Stromal cell of bone marrow (primary cell): ENCODE results near the gene NPTX1.

ENCODE experiments used
- DNase-seq: peaks from one replicate; pipeline ENCODE4 v3.0.0-alpha.2; 2012; ENCODE audit warnings: low read depth

NPTX1 gene

GRCh38 chr17:80443916-80444643, 32.3 kb downstream of the NPTX1 start:
- no peak for DNase-seq

DNA sequence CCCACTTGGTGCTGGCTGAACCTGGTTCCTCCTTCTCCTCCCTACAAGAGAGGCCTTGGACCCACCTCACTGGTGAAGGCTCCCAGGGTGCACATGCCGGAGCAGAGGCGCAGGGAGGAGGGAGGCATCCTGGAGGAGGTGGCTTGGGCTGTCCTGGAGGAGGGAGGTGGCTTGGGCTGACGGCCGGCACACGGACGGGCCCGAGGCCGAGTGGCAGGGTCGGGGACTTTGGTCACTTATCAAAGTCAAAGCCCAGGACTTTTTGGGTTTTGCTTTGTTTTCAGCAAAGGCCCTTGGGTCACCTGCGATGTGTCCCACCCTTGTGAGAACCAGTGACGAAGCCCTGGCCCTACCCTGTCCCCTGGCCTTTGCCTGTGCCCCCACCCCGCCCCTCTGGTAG, 32.9 kb downstream of the NPTX1 start:
- no peak for DNase-seq

DNA sequence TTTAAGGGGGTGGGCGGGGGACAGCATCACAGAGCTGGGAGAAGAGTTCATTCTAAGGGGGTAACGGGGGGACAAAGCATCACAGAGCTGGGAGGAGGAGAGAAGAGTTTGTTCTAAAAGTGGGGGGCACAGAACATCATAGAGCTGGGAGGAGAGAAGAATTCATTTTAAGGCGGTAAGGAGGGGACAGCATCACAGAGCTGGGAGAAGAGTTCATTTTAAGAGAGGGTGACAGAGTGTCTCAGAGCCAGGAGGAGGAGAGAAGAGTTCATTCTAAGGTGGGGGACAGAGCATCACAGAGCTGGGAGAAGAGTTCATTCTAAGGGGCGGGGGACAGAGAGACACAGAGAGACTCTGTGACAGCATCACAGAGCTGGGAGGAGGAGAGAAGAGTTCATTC, 33.6 kb downstream of the NPTX1 start:
- DNase-seq: no peak

GRCh38 chr17:80442323-80442659, 34.1 kb downstream of the NPTX1 start:
- DNase-seq: no peak

DNA sequence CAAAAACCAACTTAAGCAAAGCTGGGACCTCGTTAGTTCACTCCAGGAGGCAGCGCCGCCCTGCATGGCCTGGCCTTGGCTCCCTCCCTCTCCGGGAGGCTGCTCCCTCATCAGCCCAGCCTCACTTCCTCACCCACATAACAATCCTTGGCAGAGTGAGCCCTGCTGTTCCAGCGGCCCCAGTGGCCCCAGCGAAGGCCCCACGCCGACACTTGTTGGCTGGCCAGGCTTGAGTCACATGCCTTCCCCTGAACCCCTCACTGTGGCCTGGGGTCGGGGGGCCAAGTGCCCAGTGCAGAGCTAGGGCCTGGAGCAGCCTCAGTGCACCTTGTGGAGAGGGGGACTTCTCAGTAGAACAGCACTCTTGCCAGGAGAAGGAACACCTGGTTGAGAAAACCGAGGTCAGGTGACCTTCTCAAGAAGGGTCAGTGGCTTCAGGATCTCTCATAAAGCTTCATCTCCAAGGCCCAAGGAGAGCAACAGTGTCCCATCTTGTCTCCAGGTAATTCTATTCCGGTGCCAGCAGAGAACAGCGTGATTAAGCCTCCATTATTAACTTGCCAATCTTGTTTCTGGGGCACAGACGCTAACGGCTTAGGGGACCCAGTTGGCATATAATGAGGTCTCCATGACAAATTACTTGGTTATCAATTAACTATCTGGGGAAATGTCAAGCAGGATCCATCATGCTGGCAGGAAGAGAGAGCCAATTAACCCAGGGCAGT, 34.6 kb downstream of the NPTX1 start:
- DNase-seq: no peak

GRCh38 chr17:80441133-80441578, 35.3 kb downstream of the NPTX1 start:
- DNase-seq: no peak

- no peak for DNase-seq
Measured at GRCh38 chr17:80439499-80439898, 36.9 kb downstream of the NPTX1 start.

DNA sequence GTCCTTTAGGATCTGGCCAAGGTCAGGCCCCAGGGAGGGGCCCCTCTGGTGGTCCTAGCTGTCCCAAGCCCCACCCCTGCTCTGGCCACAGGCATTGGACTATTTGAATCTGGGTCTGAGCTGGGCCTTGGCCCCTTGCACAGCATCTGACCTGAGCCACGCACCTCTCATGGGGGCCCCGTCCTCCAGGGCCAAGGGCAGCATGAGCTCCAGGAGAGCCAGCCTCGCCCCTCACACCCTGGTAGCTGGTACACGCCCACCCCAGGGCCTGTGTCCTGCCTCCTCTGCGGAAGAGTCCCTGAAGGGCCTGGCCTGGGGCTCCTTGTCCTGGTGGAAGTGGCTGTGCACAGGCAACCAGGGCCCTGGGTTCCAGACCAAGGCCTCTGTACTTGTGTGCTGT, 37.6 kb downstream of the NPTX1 start:
- no peak for DNase-seq

DNA sequence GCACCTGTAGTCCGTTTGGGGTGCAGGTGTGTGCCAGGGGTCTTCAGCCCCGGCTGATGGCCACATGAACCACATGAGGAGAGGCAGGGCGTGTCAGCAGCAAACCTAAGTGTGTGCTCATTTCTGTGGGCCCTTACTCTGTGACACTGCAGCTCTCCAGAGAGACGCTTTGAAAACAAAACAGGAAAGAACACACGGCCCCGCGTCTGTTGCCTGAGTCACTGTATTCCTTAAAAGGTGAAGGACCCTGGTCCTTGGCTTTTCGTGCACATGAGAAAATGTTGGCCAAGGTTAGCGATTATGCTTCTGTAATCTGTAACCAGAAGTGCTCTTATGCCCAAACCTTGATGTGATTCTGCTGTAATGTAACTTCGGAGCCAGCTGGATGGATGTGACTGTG, 38.9 kb downstream of the NPTX1 start:
- no peak for DNase-seq

DNA sequence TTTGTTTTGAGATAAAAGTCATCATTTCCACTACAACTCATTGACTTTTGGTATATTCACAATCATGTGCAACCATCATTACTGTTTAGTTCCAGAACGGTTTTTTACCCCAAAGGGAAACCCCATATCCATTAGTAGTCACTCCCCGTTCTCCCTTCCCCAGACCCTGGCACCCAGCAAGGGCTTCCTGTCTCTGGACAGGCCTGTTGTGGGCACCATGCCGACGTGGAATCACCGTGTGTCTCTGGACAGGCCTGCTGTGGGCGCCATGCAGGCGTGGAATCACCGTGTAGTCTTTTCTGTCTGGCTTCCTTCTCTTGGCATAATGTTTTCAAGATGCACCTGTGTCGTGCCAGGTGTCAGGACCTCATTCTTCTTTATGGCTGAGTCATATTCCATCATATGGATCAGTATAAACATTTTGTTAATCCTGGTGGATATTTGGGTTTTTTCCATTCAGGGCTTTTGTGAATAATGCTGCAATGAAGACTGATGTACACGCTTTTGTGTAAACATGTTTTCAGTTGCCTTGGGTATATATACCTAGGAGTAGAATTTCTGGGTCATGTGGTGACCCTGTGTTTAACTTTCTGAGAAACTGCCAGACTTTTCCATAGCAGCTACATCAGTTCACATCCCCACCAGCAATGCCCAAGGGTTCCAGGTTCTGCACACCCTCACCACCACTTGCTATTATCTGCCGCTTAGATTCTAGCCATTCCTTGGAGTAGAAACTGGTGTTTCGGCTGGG, 42.3 kb downstream of the NPTX1 start:
- no peak for DNase-seq

GRCh38 chr17:80432961-80433550, 43.4 kb downstream of the NPTX1 start:
- DNase-seq: no peak

DNA sequence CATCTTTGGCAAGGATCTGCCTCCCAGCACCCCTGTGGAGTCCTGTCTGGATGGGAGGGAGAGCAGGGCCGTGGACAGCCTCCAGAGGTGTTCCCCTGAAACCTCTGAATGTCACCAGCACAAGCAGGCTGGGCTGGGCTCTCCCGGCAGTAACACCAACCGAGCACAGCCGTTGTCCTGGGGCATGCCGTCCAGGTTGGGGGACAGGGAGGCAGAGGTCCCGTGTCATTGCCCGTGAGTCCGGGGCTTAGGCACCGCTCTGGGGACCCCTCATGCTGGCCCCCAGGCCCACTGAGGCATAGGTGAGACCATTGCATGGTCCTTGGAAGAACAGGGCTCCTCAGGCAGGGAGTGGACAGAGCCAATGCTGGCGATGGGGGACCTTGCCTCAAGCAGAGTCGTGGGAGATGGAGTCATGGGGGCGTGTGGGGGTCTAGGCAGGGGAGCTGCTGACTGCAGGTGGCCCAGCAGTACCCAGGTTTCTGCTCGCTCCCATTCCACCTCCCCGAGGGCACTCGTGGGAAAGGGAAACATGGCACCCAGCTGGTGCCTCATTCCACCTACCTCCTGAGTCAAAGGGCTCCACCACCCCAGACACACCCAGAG, 44.0 kb downstream of the NPTX1 start:
- DNase-seq: no peak

DNA sequence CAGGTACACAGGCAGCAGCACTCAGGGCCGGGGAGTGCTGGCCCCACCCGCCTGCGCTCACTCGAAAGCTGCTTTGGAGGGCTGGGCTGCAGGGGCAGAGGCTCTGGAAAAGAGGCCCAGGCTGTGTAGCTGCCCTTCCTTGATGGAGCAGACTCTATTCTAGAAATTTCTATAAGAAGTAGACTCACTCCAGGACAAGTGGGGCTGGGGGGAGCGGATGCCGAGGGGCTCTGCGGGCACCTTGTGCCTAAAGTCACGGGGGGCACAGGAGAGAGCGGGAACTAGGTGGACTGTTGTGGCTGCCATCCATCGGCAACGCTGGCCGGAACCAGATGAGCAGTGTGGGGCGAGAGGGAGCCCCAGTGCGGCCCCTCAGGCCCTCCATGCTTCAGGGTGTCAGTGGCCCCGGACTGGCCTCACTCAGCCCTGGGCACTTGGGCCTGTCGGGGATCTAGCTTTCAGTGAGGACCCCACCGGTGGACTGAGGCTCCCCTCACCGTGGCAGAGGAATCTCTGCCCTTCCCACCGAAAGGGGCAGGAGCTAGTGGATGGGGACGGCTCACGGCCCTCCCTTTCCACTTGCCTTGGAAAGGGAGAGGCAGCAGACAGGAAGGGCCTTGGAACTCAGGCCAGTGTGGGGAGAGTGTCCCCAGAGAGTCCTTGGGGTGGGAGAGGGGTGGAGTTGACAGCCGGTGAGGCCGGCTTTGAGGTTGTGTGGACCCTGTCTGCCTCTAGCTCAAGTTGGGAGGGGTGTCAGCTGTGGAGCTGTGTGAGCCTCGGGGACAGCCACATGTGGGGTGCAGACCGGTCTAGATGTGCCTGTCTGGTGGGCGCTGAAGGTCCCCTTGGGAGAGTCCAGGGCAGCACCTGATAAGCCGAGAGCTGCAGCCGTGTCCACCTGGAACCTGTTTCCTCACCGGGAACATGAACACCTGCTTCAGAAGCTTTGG, 44.9 kb downstream of the NPTX1 start:
- no peak for DNase-seq

- no peak for DNase-seq
Measured at GRCh38 chr17:80430446-80431245, 45.8 kb downstream of the NPTX1 start.

DNA sequence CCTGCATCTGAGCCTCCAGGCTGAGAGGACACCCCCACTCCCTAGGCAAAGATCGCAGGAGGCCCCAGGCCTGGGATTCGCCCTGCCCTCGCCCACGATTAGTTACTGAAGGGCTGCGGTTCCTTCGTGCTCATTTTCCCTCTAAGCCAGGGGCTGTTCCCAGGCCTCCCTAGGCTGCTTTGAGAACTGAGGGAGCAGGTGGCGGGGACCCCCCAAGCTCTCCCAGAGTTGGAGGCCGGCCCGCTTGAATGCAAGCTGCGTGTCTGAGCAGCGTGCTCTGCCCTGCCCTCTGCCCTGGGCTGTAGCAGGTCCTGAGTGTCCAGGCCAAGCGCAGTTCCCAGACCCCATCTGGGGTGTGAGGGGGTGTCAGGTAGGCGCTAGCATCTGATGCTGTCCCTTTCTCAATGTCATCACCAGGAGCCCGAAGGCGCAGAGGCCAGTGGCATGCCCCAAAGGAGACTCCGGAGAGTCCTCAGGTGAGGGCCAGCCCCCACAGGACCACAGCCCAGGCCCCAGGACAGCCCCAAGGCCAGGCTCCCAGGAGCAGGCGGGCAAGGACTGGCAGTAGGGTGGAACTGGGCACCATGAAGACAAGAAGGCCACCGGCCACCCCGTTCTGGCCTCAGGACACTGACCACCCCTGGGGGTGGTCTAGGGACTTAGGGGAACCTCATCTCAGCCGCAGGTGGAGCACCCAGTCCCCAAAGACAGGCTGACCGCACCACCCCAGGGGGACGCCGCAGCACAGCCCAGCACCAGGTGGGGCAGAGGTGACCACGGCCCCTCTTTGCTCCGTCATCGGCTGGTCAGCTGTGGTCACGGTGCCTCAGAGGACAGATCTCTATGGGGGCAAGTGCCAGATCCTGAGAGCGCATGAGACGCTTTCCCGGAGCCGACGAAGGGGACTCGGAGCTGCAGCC, 46.8 kb downstream of the NPTX1 start:
- no peak for DNase-seq

GRCh38 chr17:80428796-80429195, 47.6 kb downstream of the NPTX1 start:
- DNase-seq: no peak

DNA sequence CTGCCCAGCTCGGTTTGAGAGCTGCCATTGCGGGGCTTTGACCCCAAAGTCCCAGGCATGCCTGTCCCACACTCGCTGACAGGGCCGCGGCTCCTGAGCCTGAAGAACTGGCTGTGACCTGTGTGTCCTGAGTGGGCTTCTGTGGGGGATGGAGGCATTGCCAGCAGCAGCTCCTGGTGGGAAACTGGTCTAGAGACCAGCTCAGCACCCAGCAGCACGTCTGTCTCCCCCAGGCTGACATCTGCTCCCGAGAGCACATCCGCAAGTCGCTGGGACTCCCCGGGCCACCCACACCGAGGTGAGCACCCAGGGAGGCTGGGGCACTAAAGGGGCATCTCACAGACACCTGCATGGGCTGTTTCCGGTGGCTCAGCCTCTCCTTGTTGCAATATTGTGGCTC, 48.0 kb downstream of the NPTX1 start:
- no peak for DNase-seq

DNA sequence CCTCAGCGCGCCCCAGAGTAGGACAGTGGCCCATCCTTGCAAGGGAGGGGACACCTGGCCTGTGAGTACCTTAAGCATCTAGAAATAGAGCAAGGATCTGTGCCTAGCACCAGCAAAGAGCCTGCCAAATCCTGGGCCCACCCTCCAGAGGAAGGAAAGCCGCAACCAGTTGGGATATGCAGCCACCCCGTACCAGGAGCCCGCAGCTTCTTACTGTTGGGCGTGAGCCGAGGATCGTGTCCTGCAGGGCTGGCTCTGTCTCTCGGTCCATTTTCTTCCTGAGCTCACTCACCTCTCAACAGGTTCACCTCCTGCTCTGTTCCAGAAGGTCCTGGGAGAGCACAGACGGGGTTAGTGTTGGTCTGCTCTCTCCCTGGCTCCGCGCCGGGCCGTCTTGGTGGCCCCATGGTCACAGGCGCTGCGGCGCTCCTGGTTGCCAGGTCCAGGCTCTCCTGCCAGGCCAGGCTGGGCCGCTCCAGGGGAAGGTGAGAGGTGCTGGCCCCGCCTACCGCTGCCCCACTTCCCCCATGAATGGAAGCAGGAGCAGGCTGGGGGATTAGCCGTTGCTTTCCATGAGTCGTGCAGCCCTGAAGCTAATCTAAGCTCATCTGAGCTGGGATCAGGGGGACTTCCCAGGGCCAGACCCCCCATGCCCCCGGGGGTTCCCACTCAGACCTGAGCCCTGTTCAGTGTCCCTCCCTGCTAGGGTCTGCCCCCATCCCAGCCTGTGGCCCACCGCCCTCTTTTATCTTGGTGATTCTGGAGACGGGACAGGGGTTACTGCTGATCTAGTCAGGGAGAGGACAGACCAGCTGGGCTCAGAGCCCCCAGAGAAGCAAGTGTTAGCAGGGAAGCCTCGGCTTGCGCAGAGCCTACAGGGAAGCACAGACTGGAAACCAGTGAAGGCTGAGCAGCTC, 48.8 kb downstream of the NPTX1 start:
- no peak for DNase-seq
